Measurements from ENCODE around the gene PRKN.

PRKN gene

DNA sequence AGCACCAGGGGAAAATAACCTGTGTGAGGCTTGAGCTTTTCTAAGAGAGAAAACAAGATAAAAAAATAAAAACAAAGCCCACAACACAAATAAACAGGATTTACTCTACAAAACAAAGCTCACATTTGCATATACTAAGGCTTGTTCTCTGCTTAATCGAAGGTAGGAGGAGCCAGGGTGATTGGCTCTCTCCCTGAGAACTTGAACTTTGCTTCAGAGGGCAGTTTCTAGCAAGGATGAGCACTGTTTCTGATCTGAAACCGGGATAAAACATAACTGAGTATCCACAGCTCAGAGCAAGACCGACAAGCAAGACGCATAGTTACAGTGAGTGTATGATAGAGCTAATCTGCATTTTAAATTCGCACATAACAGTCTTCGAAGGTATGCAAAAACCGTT is 200.6 kb downstream of the PRKN start:
- DNase-seq: no peak

DNA sequence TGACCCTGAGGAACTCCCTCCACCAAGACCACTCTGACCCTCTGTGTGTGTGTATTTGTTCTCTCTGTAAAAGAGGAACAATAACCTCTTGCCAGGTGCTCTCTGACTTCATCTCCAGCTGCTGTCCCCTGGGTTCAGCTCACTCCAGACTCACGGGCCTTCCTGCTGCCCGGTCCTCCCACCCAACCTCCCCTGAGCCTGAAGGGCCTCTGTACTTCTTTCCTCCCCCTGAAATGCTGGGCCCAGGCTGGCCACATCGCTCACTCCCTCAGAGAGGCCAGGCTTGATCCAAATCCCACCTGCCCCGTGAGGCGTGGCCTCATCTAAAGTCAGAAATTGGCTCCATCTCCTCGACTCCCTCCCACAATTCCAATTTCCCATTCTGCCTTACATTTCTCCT is 202.4 kb downstream of the PRKN start:
- DNase-seq: no peak

DNA sequence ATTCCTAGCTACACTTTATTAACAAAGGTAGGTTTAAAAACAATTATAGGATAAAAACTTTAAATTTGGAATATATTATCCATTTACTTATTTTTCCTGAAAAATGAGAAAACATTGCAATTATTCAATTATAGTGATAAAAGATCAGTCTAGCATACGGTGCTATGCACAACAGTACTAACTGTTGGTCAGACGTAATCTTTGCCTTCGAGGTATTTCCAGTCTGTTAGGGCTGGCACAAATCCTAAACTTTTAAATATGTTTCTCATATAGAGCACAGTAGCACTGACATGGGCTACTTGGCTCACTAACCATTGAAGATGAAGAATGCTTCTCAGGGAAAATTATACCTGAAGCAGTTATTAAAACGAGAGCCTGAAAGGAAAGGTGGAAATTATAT is 214.8 kb downstream of the PRKN start:
- DNase-seq: no peak

DNA sequence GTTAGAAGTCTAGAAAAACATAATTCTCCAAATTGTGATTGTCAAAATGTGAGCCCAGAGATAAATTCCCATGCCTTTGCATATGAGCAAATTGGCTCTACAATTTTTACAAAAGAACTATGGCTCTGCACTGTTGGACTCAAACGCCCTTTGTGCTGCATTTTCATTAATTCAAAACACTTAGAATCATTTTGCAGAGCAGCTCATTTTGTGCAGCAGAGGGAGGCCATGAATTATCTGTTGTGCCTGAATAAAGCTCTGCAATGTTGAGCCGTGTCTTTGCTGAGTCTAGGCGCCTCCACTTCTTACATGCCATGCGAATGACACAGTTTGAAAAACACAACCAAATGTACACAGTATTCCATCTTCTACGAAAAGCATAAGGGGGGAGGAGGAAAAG is 230.2 kb downstream of the PRKN start:
- no peak for DNase-seq

DNA sequence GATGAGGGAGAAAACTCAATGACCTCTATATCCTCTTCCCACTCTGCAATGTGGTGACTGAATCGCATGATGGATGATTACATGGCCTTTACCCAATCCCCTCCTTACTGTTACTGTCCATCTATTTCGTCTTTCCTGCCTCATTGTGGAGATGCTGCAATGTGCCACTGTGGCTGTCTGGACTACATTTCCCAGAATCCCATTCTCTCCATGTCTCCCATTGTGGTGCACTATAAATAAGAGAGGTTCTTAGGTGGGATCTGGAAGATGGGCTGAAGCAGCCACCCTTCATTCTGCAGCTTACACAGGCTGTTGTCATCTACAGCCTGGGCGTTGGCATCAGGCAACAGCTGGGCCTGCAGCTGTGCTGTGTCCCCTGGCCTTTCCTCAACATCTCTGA is 233.6 kb downstream of the PRKN start:
- no peak for DNase-seq

DNA sequence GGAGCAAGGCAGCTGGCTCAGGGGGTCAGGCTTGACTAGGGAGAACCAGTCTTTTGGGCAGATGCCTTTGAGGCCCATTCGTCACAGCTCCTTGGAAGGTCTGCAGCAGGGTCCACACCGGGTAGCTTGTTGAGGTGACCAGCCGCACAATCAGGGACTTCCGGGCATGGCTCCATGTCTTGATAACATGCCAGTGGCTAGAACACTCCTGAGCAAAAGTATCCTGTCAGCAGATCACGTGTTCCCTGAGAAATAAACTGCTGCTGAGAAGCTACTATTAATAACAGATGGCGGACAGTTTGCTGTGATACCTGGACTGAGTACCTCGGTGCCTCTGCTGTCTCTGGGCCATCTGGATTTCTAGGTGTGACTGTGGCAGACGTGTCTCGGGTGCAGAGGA is 235.9 kb downstream of the PRKN start:
- DNase-seq: no peak

DNA sequence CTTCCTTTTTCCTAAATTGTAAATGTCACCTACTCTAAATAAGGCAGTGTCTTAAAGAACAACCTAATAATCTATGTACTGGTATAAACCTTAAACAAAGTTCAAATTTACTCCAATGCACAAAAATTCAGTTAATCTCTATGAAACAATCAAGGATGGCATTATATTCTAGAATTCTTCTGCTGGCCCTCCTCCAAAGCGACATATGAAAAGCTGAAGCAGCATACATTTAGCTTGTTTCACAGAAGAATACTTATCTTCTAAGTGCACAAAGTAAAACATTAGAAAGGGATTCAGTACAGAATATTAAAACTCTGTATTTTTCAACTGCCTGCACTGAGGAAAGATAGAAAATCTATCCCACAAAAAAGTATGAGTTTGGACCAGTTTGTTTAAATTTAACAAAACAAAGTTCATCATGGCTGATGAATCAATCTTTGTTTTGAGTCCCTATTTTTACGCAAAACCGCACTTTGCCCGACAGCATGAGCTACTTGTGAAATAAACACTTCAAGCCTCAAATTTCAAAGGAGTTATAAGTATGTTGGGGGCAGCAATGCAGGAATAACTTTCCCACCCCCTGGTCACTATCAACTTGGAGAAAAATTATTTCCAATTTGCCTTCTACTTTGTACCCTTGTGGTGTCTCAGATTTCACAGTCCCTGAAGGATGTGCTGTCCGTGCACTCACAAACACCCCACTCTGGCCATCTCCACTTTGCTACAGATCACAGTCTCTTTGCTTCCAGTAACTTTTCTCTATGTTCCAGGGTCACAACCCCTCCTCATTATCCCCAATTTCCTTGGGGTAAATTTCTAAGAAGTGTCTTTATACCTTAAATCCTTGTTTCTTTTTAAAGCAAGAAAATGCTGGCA is 238.2 kb downstream of the PRKN start:
- no peak for DNase-seq

DNA sequence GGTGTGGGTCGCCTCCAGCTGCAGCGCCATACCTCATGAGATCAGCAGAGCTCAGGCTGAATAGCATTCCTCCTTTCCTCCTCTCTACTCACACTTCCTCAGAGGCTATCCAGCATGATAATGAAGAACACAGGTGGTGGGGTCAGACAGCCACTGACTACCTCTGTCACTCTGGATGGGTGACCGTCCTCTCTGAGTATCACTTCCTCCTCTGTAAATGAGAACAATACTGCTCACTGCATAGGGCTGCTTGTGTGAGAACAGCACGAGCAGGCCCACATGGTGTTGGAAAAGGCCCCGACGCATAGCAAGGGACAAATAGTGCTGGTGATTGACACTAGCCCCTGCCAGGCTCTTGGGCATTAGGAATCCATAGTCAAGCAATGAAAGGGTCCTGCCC is 239.1 kb downstream of the PRKN start:
- DNase-seq: no peak

DNA sequence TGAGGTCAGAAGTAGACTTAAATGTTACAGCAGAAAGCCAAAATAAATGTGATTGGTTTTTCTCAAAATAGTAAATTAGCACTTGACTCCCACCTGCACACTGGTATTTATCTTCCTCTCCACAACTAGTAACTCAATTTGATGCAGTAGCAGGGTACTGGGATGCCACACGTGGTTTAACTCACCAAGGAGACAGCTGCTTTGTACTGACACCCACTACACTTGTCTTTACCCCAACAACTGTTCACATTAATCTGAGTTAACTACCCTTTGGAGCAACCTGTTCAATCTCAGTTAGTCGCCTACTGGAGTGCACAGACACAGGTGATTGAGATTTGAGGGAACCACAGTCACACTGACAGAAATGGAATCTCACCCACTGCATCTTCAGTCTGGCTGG is 242.1 kb downstream of the PRKN start:
- no peak for DNase-seq

DNA sequence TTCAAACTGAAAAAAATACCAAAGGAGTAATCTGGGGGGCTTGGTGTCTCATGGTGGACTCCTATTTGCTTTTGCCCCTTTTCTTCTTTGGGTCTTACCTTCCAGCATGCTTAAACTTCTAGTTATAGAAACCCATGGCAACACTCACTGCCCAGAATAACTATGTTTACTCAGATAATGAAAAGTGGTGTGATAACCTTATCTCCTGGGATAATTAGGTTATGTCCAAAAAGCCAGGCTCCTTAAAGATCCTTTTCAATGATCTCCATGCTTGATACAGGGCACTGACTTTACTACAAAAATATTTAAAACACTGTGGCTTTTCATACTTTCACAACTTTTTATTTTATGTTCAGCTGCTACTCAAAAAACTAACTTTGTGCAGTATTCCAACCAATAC is 245.6 kb downstream of the PRKN start:
- DNase-seq: no peak

DNA sequence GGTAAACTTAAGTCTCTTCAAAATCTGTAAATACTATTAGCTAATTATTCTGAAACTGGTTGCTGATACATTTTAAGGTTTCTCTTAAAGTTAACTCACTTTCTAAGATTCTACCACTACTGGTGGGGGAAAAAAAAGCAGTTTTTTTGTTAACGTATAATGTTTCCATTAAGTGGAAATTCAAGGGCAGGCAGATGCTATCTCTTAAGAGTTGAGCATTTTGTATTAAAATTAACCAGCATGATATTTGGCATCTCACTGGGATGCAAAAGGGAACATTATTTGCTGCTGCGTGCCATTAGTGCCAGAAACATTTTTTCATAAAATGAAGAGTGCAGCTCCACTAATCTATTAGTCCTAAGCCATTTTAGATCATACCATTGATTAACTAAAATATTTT is 246.2 kb downstream of the PRKN start:
- no peak for DNase-seq

DNA sequence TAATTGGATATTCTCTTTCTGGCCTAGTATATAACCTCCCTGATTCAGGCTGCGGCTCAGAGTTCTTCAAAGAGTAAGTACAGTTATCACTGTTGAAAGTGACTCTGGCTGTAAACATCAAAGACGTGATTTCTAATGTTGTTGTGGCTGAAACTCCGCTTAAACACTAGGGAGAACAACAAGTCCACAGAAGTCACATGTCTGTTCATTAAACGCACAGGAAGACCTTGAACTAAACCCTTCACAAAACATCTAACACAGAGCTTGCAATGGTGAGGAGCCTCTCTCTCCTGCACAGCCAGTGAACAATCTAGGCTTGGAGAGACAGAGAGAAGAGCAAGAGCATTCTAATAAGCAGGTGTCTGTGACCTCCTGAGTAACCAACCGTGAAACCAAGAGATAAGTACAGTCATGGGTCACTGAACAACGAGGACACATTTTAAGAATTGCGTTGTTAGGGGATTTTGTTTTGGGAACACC is 249.3 kb downstream of the PRKN start:
- DNase-seq: no peak

DNA sequence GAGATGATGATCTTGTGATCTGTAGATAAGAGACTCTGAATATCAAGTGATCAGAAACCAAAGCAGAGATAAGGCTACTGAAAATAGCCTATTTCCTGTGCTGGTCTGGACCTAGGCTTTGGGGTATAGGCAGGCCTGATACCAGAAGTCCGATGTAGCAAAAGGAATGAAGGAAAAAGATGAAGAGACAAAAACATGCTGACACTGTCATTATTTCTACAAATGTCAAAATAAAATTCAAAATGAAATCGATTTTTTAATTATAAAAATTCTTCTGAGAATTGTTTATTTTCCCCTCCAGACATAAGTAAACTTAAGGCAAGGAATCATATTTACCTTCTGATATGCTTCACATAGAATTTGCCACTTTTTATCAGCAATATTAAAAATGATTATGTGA is 252.8 kb downstream of the PRKN start:
- no peak for DNase-seq

DNA sequence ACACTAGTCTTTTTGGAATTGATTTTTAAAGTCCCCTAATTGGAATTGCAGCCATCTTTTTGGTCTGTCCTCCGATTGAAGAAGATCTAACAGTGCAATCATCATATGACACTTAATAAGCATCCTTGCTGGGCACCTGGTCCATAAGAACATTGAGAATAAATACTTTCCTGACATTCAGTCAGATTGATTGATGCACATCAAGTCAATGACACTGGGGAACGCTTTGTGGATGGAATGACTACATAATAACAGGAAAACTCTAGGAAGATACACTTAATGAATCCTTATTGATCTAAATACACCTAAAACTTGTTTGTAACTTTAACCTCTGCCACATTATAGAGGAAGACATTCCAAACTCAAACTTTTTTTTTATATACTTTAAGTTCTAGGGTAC is 255.7 kb downstream of the PRKN start:
- no peak for DNase-seq

DNA sequence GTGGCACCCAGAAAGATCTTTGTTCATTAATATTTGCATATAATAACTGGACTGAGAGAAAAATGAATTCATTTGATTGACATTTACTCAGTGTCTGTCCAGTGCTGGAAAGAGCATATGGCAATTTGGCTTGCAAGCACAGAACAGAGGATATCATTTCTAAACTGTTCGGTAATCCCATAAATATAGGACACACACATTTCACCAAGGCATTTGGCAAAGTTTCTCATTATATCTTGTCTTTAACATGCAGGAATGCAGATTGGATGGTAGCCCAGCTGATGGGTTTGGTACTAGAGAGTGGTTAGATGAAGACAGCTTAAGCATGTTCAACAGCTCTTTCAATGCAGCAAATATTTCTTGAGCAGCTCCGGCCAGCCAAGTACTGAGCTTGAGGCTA is 259.2 kb downstream of the PRKN start:
- no peak for DNase-seq

DNA sequence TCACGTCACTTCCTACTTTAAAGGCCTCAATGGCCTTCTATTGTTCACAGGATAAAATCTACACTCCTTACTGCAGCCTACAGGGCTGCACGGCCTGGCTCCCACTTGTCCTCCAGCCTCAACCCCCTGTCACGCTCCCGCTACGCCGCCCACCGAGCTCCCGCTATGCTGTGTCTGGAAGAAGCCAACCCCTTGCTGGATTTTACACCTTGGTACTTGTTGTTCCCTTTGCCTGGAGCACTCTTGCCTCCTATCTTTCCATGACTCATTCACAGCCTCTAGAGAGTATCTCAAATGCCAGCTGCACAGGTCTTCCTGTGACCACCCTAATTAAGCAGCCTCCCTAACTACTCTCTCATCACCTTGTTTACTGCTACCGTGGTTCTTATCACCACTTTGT is 259.9 kb downstream of the PRKN start:
- no peak for DNase-seq

DNA sequence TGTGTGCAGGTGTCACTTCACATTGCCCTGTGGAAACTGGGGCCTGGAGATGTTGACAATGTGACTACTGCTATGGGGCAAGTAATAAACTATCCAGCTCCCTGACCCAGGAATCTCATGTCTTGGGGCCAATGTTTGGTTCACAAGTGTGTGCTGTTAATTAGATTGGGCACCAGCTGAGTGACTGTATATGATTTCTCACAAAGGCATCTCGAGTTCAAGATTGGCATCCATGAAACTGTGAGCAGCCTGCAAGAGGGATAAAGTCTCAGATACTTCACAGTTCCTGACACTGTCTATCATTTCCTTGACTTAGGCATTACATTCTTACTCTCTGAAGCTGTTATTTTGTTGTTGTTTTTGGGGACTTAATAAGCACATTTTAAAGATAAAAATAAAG is 264.0 kb downstream of the PRKN start:
- no peak for DNase-seq

DNA sequence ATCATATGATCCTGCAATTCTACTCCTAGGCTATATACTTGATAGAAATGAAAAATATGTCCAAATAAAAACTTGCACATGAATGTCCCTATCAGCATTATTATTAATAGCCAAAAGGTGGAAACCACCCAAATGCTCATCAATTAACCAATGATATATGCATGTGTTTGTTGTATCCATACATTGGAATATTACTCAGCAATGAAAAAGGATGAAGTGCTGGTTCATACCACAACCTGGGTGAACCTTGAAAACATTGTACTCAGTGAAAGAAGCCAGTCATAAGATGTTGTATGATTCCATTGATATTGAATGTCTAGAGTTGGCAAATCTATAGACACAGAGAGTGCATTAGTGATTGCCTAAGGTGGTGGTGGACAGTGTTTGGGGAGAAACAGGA is 267.6 kb downstream of the PRKN start:
- DNase-seq: no peak

DNA sequence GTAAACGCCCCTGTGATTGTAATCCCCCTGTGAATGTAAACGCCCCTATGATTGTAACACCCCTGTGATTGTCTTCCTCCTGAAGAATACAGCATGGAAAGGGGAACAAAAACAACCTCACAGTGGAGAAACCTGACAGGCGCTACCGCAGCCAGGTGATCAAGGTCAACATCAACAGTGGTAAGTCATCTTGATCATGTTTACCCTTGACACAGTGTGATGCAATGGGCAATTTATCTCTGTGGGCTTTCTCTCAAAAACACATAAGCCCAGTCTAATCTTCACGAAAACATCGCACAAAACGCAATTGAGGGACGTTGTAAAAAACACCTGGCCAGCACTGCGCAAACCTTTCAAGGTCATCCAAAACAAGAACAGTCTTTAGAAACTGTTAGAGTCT is 277.2 kb downstream of the PRKN start:
- DNase-seq: no peak

DNA sequence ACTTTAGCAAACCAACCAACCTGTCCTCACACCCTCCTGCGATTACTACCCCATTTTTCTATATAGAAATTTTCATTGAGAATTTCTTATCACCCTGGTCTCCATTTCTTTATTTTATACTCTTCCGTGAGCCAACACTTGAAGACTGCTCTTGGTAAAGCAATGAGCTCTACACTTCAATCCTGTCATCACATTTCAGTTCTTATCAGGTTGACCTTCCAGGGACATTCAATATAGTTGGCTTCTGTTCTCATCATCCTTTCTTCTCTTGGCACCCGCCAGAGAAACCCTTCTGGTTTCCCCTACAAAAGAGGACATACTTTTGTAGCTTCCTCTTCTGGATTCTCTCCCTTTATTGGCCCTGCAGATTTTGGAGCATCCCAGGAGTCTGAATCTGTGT is 279.3 kb downstream of the PRKN start:
- DNase-seq: no peak

DNA sequence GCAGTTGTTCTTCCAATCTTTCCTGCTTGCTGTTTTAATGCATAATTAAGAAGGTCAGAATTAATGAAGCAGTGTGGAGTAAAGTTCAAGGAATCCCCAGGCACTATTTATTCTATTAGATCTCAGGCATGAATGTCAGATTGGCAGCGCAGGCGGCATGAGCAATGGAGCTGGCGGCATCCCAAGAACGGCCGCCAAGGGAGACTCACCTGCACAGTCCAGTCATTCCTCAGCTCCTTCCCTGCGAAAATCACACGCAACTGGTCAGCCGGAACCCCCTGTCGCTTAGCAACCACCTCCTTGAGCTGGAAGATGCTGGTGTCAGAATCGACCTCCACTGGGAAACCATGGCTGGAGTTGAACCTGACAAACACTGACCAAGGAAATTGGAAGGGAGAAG is 284.5 kb downstream of the PRKN start:
- no peak for DNase-seq

DNA sequence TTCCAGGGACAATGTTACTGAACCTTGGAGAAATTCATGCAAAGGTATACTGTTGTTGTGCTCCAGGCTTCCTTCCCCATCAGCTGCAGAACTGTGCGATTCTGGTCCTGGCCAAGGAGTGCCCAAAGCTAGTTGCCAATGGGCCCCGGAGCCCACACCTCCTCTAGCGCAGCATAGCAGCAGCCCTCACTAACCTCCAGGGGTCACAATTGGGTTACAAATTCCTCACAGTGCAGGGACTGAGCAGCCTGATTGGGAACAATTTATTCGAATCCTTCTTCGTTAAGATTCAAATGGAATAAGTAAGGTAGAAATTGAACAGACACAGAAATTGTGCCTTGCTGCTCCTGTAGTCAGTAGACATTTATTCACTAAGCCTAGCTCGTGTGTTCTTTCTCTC is 284.9 kb downstream of the PRKN start:
- DNase-seq: no peak

DNA sequence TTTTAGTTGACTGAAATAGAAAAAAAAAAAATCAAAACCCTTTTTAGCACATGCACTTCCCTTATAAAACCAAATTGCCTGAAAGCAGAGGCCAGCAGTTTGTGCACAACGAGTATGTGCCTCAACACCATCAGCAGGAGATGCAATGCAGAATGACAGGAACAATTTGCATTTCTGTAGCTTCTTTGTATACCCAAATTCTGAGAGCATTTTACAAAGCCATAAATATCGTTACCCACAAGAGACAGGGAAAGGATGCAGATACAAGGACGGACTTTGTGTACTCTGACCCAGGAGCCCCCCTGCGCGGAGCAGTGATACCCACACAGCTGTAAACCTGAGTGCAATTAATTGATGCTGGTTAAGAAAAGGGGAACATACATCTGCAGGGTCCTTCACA is 285.6 kb downstream of the PRKN start:
- no peak for DNase-seq

DNA sequence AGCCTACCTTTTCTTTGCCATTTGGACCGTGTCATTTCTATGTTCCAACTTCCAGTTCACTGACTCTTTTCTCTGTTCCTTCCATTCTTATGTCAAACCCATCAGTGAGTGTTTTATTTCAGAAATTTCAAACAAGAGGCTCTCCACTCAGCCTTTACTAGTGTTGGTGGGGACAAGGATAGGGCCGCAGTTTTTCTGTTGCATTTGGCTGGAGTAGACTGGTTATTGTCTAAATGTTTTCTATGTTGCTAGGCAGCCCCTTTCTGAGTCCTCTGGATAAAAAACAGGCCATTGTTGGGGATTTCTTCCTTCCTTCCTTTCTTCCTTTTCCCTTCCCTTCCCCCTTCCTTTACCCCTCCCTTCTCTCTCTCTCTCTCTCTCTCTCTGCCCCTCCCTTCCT is 288.6 kb downstream of the PRKN start:
- DNase-seq: no peak

DNA sequence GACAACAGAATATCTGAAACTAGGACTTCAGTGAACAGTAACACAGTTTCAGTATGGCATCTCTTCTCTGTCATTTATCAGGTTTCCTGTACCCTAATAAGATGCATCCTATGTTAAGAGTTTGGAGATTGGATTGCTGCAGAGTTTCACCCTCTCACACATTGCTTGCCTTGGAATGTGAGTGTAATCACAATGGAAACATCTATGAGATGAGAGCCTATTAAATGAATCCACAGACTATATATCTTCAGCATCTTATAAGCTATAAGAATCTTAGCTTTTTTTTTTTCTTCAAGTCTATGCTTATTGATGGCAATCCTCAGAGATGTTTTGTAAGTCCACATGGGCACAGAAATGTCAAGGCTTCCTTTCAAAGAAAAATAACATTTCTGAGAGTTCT is 292.5 kb downstream of the PRKN start:
- no peak for DNase-seq
